Embryonic facial prominence (tissue), 1 donor: ENCODE data around the gene EDNRA.

Source experiments
- DNase-seq: peaks from one replicate; pipeline ENCODE4 v3.0.0-alpha.2; 2016; ENCODE audit errors: extremely low spot score

EDNRA gene

GRCh38 chr4:147542229-147542990 lies 61.5 kb downstream of the EDNRA start:
- DNase-seq: no peak

- DNase-seq: no peak
These were observed 62.1 kb downstream of the EDNRA start for GRCh38 chr4:147543034-147543433.

GRCh38 chr4:147546349-147546748 lies 65.5 kb downstream of the EDNRA start:
- no peak for DNase-seq

- no peak for DNase-seq
These were observed 66.6 kb downstream of the EDNRA start for GRCh38 chr4:147547314-147548056.

- DNase-seq: no peak
These were observed 67.4 kb downstream of the EDNRA start for GRCh38 chr4:147548256-147548655.

- no peak for DNase-seq
These were observed 69.8 kb downstream of the EDNRA start for GRCh38 chr4:147550626-147551246.

GRCh38 chr4:147560625-147561024 lies 79.7 kb downstream of the EDNRA start:
- DNase-seq: no peak

GRCh38 chr4:147566762-147567161 lies 85.9 kb downstream of the EDNRA start:
- DNase-seq: no peak

- no peak for DNase-seq
These were observed 86.4 kb downstream of the EDNRA start for GRCh38 chr4:147567276-147567675.

GRCh38 chr4:147570616-147571015 lies 89.7 kb downstream of the EDNRA start:
- no peak for DNase-seq

GRCh38 chr4:147571036-147571770 lies 90.3 kb downstream of the EDNRA start:
- DNase-seq: no peak

- DNase-seq: no peak
These were observed 95.2 kb downstream of the EDNRA start for GRCh38 chr4:147576084-147576483.

GRCh38 chr4:147578051-147578476 lies 97.2 kb downstream of the EDNRA start:
- DNase-seq: no peak

GRCh38 chr4:147578593-147578992 lies 97.7 kb downstream of the EDNRA start:
- no peak for DNase-seq

- no peak for DNase-seq
These were observed 99.5 kb downstream of the EDNRA start for GRCh38 chr4:147580396-147580795.

- DNase-seq: no peak
These were observed 100.9 kb downstream of the EDNRA start for GRCh38 chr4:147581606-147582350.

GRCh38 chr4:147582386-147583060 lies 101.6 kb downstream of the EDNRA start:
- no peak for DNase-seq

GRCh38 chr4:147583876-147584275 lies 103.0 kb downstream of the EDNRA start:
- no peak for DNase-seq

GRCh38 chr4:147586032-147586431 lies 105.1 kb downstream of the EDNRA start:
- DNase-seq: no peak

GRCh38 chr4:147586637-147587036 lies 105.7 kb downstream of the EDNRA start:
- DNase-seq: no peak

- no peak for DNase-seq
These were observed 106.1 kb downstream of the EDNRA start for GRCh38 chr4:147587041-147587440.
